HEK293 (cell line): ENCODE results near the gene KLK5.

ENCODE experiments used
- CTCF ChIA-PET: fragments of 350-600 bp; formaldehyde crosslinking; extraction: SDS; loops from one replicate; lab custom pipeline; 2021; ENCODE audit warnings: antibody characterized with exemption; lab: Yijun Ruan, JAX
- POLR2A ChIA-PET: fragments of 300-600 bp; formaldehyde crosslinking; extraction: SDS; loops from one replicate; lab custom pipeline; 2020; ENCODE audit warnings: antibody characterized with exemption, inconsistent platforms; lab: Yijun Ruan, JAX
- H3K27ac ChIP-seq: fragments of 200-500 bp; sonication (Bioruptor generic); 2 replicates; pipeline ENCODE4 v1.5.1; 2014; ENCODE audit warnings: low read depth, low read length, control low read depth, inconsistent platforms; ENCODE audit errors: extremely low read depth
- H3K36me3 ChIP-seq, 2 experiments: fragments of 200-500 bp in 1 of 2; sonication (Bioruptor generic) in 1 of 2; 1 replicate in 1 of 2; 2 replicates in 1 of 2; pipeline ENCODE4 v1.5.1; 2014 to 2017; ENCODE audit warnings: inconsistent platforms in 2 of 2, low read length in 2 of 2; ENCODE audit not compliant: control insufficient read depth in 2 of 2, insufficient read depth in 1 of 2
- H3K4me1 ChIP-seq: fragments of 200-500 bp; sonication (Bioruptor generic); 2 replicates; pipeline ENCODE4 v1.5.1; 2014; ENCODE audit warnings: mild to moderate bottlenecking, low read length, inconsistent platforms; ENCODE audit not compliant: control insufficient read depth, insufficient read depth
- H3K4me3 ChIP-seq: 2 replicates; pipeline ENCODE4 v1.5.1; 2011; ENCODE audit warnings: low read depth, mild to moderate bottlenecking, control low read depth, low read length, moderate library complexity
- H3K9me3 ChIP-seq: fragments of 200-500 bp; sonication (Bioruptor generic); 2 replicates; pipeline ENCODE4 v1.5.1; 2014; ENCODE audit warnings: low read depth, low read length, inconsistent platforms; ENCODE audit not compliant: control insufficient read depth, insufficient read depth
- BCL11A ChIP-seq: fragments of 450-650 bp; formaldehyde crosslinking; IDR thresholded peaks from 2 replicates; pipeline ENCODE4 v1.5.1; 2016; ENCODE audit warnings: low read depth, missing biosample characterization, missing genetic modification characterization
- BCL11B ChIP-seq: fragments of 450-650 bp; formaldehyde crosslinking; IDR thresholded peaks from 2 replicates; pipeline ENCODE4 v1.5.1; 2016; ENCODE audit warnings: low read depth, missing biosample characterization, missing genetic modification characterization
- HOXC10 ChIP-seq: sonication (generic); formaldehyde crosslinking; IDR thresholded peaks from 2 replicates; pipeline ENCODE4 v1.8.1; 2023; ENCODE audit warnings: mild to moderate bottlenecking, missing genetic modification reagents
- PATZ1 ChIP-seq: fragments of 450-650 bp; formaldehyde crosslinking; IDR thresholded peaks from 2 replicates; pipeline ENCODE4 v1.5.1; 2016; ENCODE audit warnings: missing biosample characterization, missing genetic modification characterization
- TRIM28 ChIP-seq: IDR thresholded peaks from 2 replicates; pipeline ENCODE4 v1.6.1; 2011; ENCODE audit warnings: low read length, control low read depth, borderline replicate concordance
- ZBTB44 ChIP-seq: fragments of 450-650 bp; IDR thresholded peaks from 2 replicates; pipeline ENCODE4 v1.5.1; 2018; ENCODE audit warnings: missing biosample characterization, mild to moderate bottlenecking, missing genetic modification characterization
- ZNF132 ChIP-seq: fragments of 450-650 bp; formaldehyde crosslinking; IDR thresholded peaks from 2 replicates; pipeline ENCODE4 v1.5.1; 2017; ENCODE audit warnings: missing biosample characterization, missing genetic modification characterization, borderline replicate concordance
- ZNF138 ChIP-seq: fragments of 450-650 bp; formaldehyde crosslinking; IDR thresholded peaks from 2 replicates; pipeline ENCODE4 v1.5.1; 2016; ENCODE audit warnings: missing biosample characterization, missing genetic modification characterization, borderline replicate concordance
- ZNF148 ChIP-seq: fragments of 450-650 bp; formaldehyde crosslinking; IDR thresholded peaks from 2 replicates; pipeline ENCODE4 v1.5.0; 2017; ENCODE audit warnings: missing biosample characterization, missing genetic modification characterization, borderline replicate concordance
- ZNF449 ChIP-seq: fragments of 450-650 bp; formaldehyde crosslinking; IDR thresholded peaks from 2 replicates; pipeline ENCODE4 v1.5.1; 2017; ENCODE audit warnings: missing biosample characterization, mild to moderate bottlenecking, missing genetic modification characterization, moderate library complexity
- ZNF501 ChIP-seq: fragments of 450-650 bp; formaldehyde crosslinking; IDR thresholded peaks from 2 replicates; pipeline ENCODE4 v1.5.1; 2016; ENCODE audit warnings: missing biosample characterization, missing genetic modification characterization
- ZNF530 ChIP-seq: fragments of 450-650 bp; formaldehyde crosslinking; IDR thresholded peaks from 2 replicates; pipeline ENCODE4 v1.5.1; 2016; ENCODE audit warnings: low read depth, missing biosample characterization, missing genetic modification characterization
- ZNF645 ChIP-seq: fragments of 450-650 bp; formaldehyde crosslinking; IDR thresholded peaks from 2 replicates; pipeline ENCODE4; 2016; ENCODE audit warnings: missing biosample characterization, missing genetic modification characterization
- ZNF843 ChIP-seq: fragments of 450-650 bp; formaldehyde crosslinking; IDR thresholded peaks from 2 replicates; pipeline ENCODE4 v1.5.1; 2016; ENCODE audit warnings: missing biosample characterization, missing genetic modification characterization
- ZSCAN30 ChIP-seq: fragments of 450-650 bp; IDR thresholded peaks from 2 replicates; pipeline ENCODE4 v1.5.1; 2018; ENCODE audit warnings: missing biosample characterization, mild to moderate bottlenecking, missing genetic modification characterization, moderate library complexity
- TF ChIP-seq, protein P1 (sequence below): fragments of 450-650 bp; formaldehyde crosslinking; IDR thresholded peaks from 2 replicates; pipeline ENCODE4 v1.5.1; 2016; ENCODE audit warnings: missing biosample characterization, missing genetic modification characterization

KLK5 gene

DNA sequence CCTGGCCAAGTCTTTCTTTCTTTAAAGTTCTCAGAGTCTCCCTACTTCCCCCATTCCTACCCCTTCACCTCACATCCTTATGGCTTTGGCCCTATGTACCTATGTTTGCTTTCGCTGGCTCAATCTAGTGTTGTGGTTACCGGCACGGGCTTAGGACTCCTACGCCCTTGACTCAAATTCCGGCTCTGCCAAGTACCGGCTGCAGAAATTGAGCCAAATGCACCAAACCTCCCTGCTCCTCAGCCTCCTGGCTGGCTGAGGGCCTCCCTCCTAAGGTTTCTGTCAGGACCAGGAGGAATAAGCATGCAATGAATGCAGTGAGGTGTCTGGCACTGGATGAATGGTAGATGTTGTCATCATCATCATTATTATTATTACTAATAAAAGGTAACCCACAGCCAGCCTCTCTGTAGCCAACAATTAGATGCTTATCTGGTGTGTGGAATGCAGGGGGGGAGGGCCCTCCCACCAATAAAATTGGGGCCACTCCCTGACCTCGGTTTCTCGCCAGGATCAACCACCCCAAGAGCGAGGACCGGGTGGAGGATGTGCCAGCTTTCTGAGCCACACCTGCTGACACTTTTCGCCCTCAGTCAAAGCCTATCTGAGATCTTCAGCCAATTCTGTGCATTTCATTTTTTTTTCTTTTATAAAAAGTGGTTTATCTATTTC, 20.7 kb downstream of the KLK5 start:
- no peak overlapping the region for H3K4me3 ChIP-seq
- no peaks in the 10 kb centered on the region for H3K36me3 ChIP-seq
- ChIA-PET POLR2A (no interaction called here), CTCF (interaction anchor here (0.6 to 2.4 kb wide), 3 partner anchors 20 to 163 kb away, joined by 3 to 28 read pairs (median 4); no protein-coding TSS in a partner anchor)
- H3K4me1 ChIP-seq, result no peaks in the 10 kb centered on the region
- TF ChIP-seq ZNF501 (tag by site-specific recombination) (no peak), BCL11B (tag by site-specific recombination) (no peak), TRIM28 (no peak), ZNF138 (tag by site-specific recombination) (no peak), ZNF449 (tag by site-specific recombination) (no peak), ZNF132 (tag by site-specific recombination) (no peak), ZNF843 (no peak), BCL11A (tag by site-specific recombination) (no peak), ZNF530 (no peak), PATZ1 (tag by site-specific recombination) (no peak), ZNF148 (tag by site-specific recombination) (no peak), HOXC10 (CRISPR knock-in tag) (no peak), ZNF645 (tag by site-specific recombination) (no peak), ZBTB44 (tag by site-specific recombination) (no peak), ZSCAN30 (no peak)
- TF ChIP-seq, protein P1, sequence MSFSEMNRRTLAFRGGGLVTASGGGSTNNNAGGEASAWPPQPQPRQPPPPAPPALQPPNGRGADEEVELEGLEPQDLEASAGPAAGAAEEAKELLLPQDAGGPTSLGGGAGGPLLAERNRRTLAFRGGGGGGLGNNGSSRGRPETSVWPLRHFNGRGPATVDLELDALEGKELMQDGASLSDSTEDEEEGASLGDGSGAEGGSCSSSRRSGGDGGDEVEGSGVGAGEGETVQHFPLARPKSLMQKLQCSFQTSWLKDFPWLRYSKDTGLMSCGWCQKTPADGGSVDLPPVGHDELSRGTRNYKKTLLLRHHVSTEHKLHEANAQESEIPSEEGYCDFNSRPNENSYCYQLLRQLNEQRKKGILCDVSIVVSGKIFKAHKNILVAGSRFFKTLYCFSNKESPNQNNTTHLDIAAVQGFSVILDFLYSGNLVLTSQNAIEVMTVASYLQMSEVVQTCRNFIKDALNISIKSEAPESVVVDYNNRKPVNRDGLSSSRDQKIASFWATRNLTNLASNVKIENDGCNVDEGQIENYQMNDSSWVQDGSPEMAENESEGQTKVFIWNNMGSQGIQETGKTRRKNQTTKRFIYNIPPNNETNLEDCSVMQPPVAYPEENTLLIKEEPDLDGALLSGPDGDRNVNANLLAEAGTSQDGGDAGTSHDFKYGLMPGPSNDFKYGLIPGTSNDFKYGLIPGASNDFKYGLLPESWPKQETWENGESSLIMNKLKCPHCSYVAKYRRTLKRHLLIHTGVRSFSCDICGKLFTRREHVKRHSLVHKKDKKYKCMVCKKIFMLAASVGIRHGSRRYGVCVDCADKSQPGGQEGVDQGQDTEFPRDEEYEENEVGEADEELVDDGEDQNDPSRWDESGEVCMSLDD (tag by site-specific recombination), result no peak
- H3K27ac ChIP-seq, result no peak overlapping the region
- H3K9me3 ChIP-seq, result no peaks in the 10 kb centered on the region
